Keratinocyte (primary cell): ENCODE measurements around the gene TMBIM1. TPM values are rescaled to one million over a fixed set of nuclear protein-coding genes. Genes with fewer than 3 reads are reported as not detected.

Source experiments
- DNase-seq: peaks from one replicate; pipeline ENCODE4 v3.0.0-alpha.2; 2011; ENCODE audit warnings: low read depth, missing footprints, low spot score
- FAIRE-seq: peaks from 2 replicates; lab custom pipeline; 2011; peaks lifted over from hg19 to GRCh38; lab: Jason Lieb, UNC
- H2AFZ ChIP-seq: 2 replicates; pipeline ENCODE4 v1.6.0; 2012; ENCODE audit warnings: low read length, control low read depth, inconsistent platforms; ENCODE audit not compliant: control insufficient read depth
- H3K27ac ChIP-seq: 2 replicates; pipeline ENCODE4 v1.5.1; 2011; ENCODE audit warnings: low read length; ENCODE audit not compliant: control insufficient read depth, insufficient read depth
- H3K27me3 ChIP-seq: 3 replicates; pipeline ENCODE4 v1.6.0; 2011; ENCODE audit warnings: low read length; ENCODE audit not compliant: control insufficient read depth, insufficient read depth; ENCODE audit errors: extremely low read depth
- H3K36me3 ChIP-seq, 2 experiments: 2 replicates in 1 of 2; 3 replicates in 1 of 2; pipeline ENCODE4 v1.5.1; 2011; ENCODE audit warnings: low read length in 2 of 2, mild to moderate bottlenecking in 1 of 2; ENCODE audit not compliant: control insufficient read depth in 2 of 2, insufficient read depth in 2 of 2; ENCODE audit errors: extremely low read depth in 1 of 2
- H3K4me1 ChIP-seq: 3 replicates; pipeline ENCODE4 v1.5.1; 2011; ENCODE audit warnings: low read length; ENCODE audit not compliant: control insufficient read depth, insufficient read depth; ENCODE audit errors: extremely low read depth
- H3K4me2 ChIP-seq: 3 replicates; pipeline ENCODE4 v1.6.0; 2011; ENCODE audit warnings: low read depth, low read length; ENCODE audit not compliant: control insufficient read depth, insufficient read depth; ENCODE audit errors: extremely low read depth
- H3K4me3 ChIP-seq, 3 experiments: fragments of 200-600 bp in 1 of 3; sonication (generic) in 1 of 3; 2 replicates in 2 of 3; 3 replicates in 1 of 3; pipeline ENCODE4 v1.5.1; 2011 to 2016; ENCODE audit warnings: low read length in 3 of 3, mild to moderate bottlenecking in 3 of 3, control low read depth in 2 of 3, inconsistent platforms in 1 of 3, low read depth in 1 of 3, mixed read lengths in 1 of 3, mixed run types in 1 of 3, moderate library complexity in 1 of 3; ENCODE audit not compliant: control insufficient read depth in 2 of 3, insufficient read depth in 2 of 3; ENCODE audit errors: extremely low read depth in 1 of 3
- H3K79me2 ChIP-seq: 2 replicates; pipeline ENCODE4 v1.6.0; 2012; ENCODE audit warnings: low read length; ENCODE audit not compliant: control insufficient read depth, insufficient read depth
- H3K9ac ChIP-seq: 3 replicates; pipeline ENCODE4 v1.6.0; 2011; ENCODE audit warnings: low read length; ENCODE audit not compliant: control insufficient read depth, insufficient read depth; ENCODE audit errors: extremely low read depth
- H3K9me1 ChIP-seq: 3 replicates; pipeline ENCODE4 v1.6.0; 2011; ENCODE audit warnings: low read length; ENCODE audit not compliant: control insufficient read depth, insufficient read depth; ENCODE audit errors: extremely low read depth
- H3K9me3 ChIP-seq: 2 replicates; pipeline ENCODE4 v1.5.1; 2012; ENCODE audit warnings: low read depth, low read length; ENCODE audit not compliant: control insufficient read depth
- H4K20me1 ChIP-seq: 3 replicates; pipeline ENCODE4 v1.6.0; 2011; ENCODE audit warnings: low read length; ENCODE audit not compliant: control insufficient read depth, insufficient read depth; ENCODE audit errors: extremely low read depth
- EZH2 ChIP-seq: IDR thresholded peaks from one replicate; pipeline ENCODE4 v1.6.1; 2012; ENCODE audit warnings: inconsistent platforms, mild to moderate bottlenecking, low read length, moderate library complexity
- dilution Hi-C: fragments of 300-500 bp; cut with MboI; formaldehyde crosslinking; loops from one replicate; pipeline ENCODE4 v1.7.0; 2020; ENCODE audit warnings: low sequenced_read_pairs; ENCODE audit not compliant: extremely low pct_ligation_motif_present
- polyA plus RNA-seq, 5 experiments: library from polyadenylated mRNA; depleted of rRNA in 3 of 5; stranded (reverse) in 3 of 5; stranded (forward) in 1 of 5; unstranded in 1 of 5; fragments of >200 nt; gene quantifications; 1 replicate in 1 of 5; 2 replicates in 3 of 5; 3 replicates in 1 of 5; pipeline versions ENCODE4 v1.2.1 to v1.2.3, GENCODE V29; 2011 to 2012; ENCODE audit warnings: missing spikeins in 2 of 5, low read depth in 1 of 5, low replicate concordance in 1 of 5
- TF ChIP-seq, protein P1 (sequence below), 3 experiments: IDR thresholded peaks in 1 of 3; conservative IDR thresholded peaks in 1 of 3; optimal IDR thresholded peaks in 1 of 3; 2 replicates in 2 of 3; 3 replicates in 1 of 3; pipeline versions ENCODE3 to v1.5.1; 2011; ENCODE audit warnings: low read length in 3 of 3, mild to moderate bottlenecking in 3 of 3, moderate library complexity in 2 of 3, control low read depth in 1 of 3, inconsistent platforms in 1 of 3; ENCODE audit not compliant: insufficient read depth in 2 of 3; ENCODE audit errors: extremely low read depth in 1 of 3

Gene TMBIM1
- polyA plus RNA-seq, 1 donor (not counting 4 experiments of a cell fraction or from before 2014, with no cell fraction given), result 609 TPM

DNA sequence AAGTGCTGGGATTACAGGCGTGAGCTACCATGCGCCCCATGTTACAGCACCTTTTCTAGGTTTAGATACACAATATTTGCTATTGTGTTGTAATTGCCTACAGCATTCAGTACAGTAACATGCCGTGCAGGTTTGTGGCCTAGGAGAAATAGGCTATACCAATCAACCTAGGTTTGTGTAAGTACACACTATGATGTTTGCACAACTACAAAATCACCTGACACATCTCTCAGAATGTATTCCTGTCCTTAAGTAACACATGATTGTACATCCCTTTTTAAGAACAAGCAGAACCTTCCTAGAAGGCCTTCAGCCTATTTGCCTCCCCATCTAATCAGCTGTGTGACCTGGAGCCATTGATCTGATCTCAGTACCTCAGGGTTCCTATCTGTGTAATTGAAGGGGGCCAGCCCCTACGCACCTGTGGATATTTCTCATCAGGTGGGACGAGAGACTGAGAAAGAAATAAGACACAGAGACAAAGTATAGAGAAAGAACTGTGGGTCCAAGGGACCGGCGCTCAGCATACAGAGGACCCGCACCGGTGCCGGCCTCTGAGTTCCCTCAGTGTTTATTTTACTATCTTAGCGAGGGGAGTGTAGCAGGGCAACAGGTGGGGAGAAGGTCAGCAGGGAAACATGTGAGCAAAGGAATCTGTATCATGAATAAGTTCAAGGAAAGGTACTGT is 18.7 kb upstream of the TMBIM1 start:
- Histone ChIP-seq H4K20me1 (no peaks in the 10 kb centered on the region), H3K4me1 (no peaks in the 10 kb centered on the region), H3K9me3 (no peaks in the 10 kb centered on the region), H3K4me2 (no peak overlapping the region), H2AFZ (no peak overlapping the region), H3K36me3 (no peaks in the 10 kb centered on the region), H3K79me2 (no peaks in the 10 kb centered on the region), H3K27ac (no peak overlapping the region), H3K9me1 (peaks cover 3% of the 10 kb centered on the region), H3K27me3 (no peaks in the 10 kb centered on the region), H3K4me3 (no peak overlapping the region), H3K9ac (no peak overlapping the region)
- FAIRE-seq (no peak), DNase-seq (no peak)
- dilution Hi-C loops, result no loop called here
- TF ChIP-seq EZH2, result no peak
- TF ChIP-seq, protein P1, sequence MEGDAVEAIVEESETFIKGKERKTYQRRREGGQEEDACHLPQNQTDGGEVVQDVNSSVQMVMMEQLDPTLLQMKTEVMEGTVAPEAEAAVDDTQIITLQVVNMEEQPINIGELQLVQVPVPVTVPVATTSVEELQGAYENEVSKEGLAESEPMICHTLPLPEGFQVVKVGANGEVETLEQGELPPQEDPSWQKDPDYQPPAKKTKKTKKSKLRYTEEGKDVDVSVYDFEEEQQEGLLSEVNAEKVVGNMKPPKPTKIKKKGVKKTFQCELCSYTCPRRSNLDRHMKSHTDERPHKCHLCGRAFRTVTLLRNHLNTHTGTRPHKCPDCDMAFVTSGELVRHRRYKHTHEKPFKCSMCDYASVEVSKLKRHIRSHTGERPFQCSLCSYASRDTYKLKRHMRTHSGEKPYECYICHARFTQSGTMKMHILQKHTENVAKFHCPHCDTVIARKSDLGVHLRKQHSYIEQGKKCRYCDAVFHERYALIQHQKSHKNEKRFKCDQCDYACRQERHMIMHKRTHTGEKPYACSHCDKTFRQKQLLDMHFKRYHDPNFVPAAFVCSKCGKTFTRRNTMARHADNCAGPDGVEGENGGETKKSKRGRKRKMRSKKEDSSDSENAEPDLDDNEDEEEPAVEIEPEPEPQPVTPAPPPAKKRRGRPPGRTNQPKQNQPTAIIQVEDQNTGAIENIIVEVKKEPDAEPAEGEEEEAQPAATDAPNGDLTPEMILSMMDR (optimal IDR thresholded peaks at IDR 0.05 in 1 of 3, IDR thresholded peaks at IDR 0.05 in 1 of 3, conservative IDR thresholded peaks at IDR 0.05 in 1 of 3; ENCODE audit: extremely low read depth in 1 of 3, insufficient read depth in 2 of 3, low read length in 3 of 3), result no peak

DNA sequence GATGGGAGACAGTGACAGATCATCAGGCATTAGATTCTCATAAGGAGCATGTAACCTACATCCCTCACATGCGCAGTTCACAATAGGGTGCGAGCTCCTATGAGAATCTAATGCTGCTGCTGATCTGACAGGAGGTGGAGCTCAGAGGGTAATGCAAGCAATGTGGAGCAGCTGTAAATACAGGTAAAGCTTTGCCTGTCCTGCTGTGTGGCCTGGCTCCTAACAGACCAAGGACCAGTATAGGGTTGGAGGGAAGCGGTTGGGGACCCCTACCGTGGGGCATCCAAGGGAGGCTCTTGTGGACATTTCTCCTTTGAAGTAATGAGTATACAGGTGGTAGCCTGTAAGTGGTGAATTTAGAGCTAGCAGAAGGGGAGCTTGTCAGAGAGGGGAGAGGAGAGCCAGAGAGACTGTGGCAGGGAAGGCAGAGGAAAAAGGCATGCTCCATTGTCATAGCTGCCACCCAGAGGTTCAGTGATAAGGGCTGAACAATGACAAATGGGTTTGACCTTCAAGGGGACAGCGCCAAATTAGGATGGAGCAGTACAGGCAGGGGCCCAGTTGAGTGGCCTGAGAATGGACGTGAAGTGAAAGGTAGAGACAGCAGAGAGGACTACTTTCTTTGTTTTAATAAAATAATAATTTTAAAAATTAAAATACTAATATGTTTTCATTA is 15.2 kb upstream of the TMBIM1 start:
- H3K4me2 ChIP-seq, result no peak overlapping the region
- dilution Hi-C loops, result no loop called here
- no peak overlapping the region for H3K4me3 ChIP-seq
- no peak overlapping the region for H3K27ac ChIP-seq
- H3K9me1 ChIP-seq, result no peaks in the 10 kb centered on the region
- no peaks in the 10 kb centered on the region for H3K4me1 ChIP-seq
- DNase-seq (no peak), FAIRE-seq (no peak)
- H2AFZ ChIP-seq, result no peak overlapping the region
- TF ChIP-seq EZH2, result no peak
- TF ChIP-seq, protein P1 (optimal IDR thresholded peaks at IDR 0.05 in 1 of 3, IDR thresholded peaks at IDR 0.05 in 1 of 3, conservative IDR thresholded peaks at IDR 0.05 in 1 of 3; ENCODE audit: extremely low read depth in 1 of 3, insufficient read depth in 2 of 3, low read length in 3 of 3), result no peak
- H3K36me3 ChIP-seq, result no peaks in the 10 kb centered on the region
- no peaks in the 10 kb centered on the region for H3K79me2 ChIP-seq
- no peaks in the 10 kb centered on the region for H3K27me3 ChIP-seq
- H4K20me1 ChIP-seq, result no peaks in the 10 kb centered on the region
- no peak overlapping the region for H3K9ac ChIP-seq
- H3K9me3 ChIP-seq, result no peaks in the 10 kb centered on the region
